HepG2 (cell line): Measurements from ENCODE around the gene RNPEPL1. TPM values are rescaled to one million over a fixed set of nuclear protein-coding genes. Genes with fewer than 3 reads are reported as not detected.

ENCODE experiments used
- CREB1 ChIP-seq, 2 experiments: fragments of 450-650 bp in 1 of 2; IDR thresholded peaks; 2 replicates each; pipeline ENCODE4 v1.6.1; 2016 to 2017; ENCODE audit warnings: control low read depth in 1 of 2, mild to moderate bottlenecking in 1 of 2, missing compliant biosample characterization in 1 of 2, missing genetic modification characterization in 1 of 2
- DMAP1 ChIP-seq: IDR thresholded peaks from 2 replicates; pipeline ENCODE4 v1.6.1; 2016
- EED ChIP-seq: sonication (generic); formaldehyde crosslinking; IDR thresholded peaks from 2 replicates; pipeline ENCODE4 v1.5.0; 2020; ENCODE audit warnings: mild to moderate bottlenecking, missing genetic modification reagents
- GABPA ChIP-seq, 2 experiments: IDR thresholded peaks; 2 replicates each; pipeline ENCODE4 v1.6.1; 2011 to 2016; ENCODE audit warnings: low read depth in 2 of 2, low read length in 1 of 2, missing biosample characterization in 1 of 2, missing genetic modification characterization in 1 of 2
- GATAD1 ChIP-seq: IDR thresholded peaks from 2 replicates; pipeline ENCODE4 v1.6.1; 2016; ENCODE audit warnings: missing genetic modification reagents, missing compliant biosample characterization
- KDM5B ChIP-seq: sonication (generic); formaldehyde crosslinking; IDR thresholded peaks from 2 replicates; pipeline ENCODE4 v1.4.0; 2020; ENCODE audit warnings: missing genetic modification reagents, mild to moderate bottlenecking, borderline replicate concordance
- LCORL ChIP-seq, 2 experiments: fragments of 450-650 bp in 1 of 2; sonication (generic) in 1 of 2; formaldehyde crosslinking in 1 of 2; IDR thresholded peaks; 2 replicates each; pipeline versions ENCODE4 v1.5.0 to v1.6.1; 2017 to 2020; ENCODE audit warnings: antibody characterized with exemption in 1 of 2, missing genetic modification reagents in 1 of 2
- MBD4 ChIP-seq: IDR thresholded peaks from 2 replicates; pipeline ENCODE4 v1.6.1; 2012; ENCODE audit warnings: low read length, inconsistent platforms, borderline replicate concordance
- MXD4 ChIP-seq: IDR thresholded peaks from 2 replicates; pipeline ENCODE4 v1.6.1; 2016; ENCODE audit warnings: mild to moderate bottlenecking, missing biosample characterization, missing genetic modification reagents
- NFRKB ChIP-seq: fragments of 450-650 bp; IDR thresholded peaks from 2 replicates; pipeline ENCODE4 v1.6.1; 2017
- RAD51 ChIP-seq: fragments of 450-650 bp; IDR thresholded peaks from 2 replicates; pipeline ENCODE4 v1.6.1; 2016; ENCODE audit warnings: borderline replicate concordance
- RBFOX2 ChIP-seq: fragments of 200-400 bp; formaldehyde crosslinking; IDR thresholded peaks from 2 replicates; pipeline ENCODE4 v1.6.1; 2017; ENCODE audit warnings: low read depth, mild to moderate bottlenecking, low read length
- SPEN ChIP-seq: sonication (generic); formaldehyde crosslinking; IDR thresholded peaks from 2 replicates; pipeline ENCODE4 v1.5.1; 2020; ENCODE audit warnings: low read depth, mild to moderate bottlenecking, missing genetic modification reagents
- ZBTB8A ChIP-seq: sonication (generic); formaldehyde crosslinking; IDR thresholded peaks from 2 replicates; pipeline ENCODE4 v1.4.0; 2020; ENCODE audit warnings: mild to moderate bottlenecking, low read depth, missing genetic modification reagents, borderline replicate concordance
- ZMYM3 ChIP-seq: sonication (generic); formaldehyde crosslinking; IDR thresholded peaks from 2 replicates; pipeline ENCODE4 v1.5.1; 2020; ENCODE audit warnings: mild to moderate bottlenecking, missing genetic modification reagents
- ZNF143 ChIP-seq: sonication (generic); formaldehyde crosslinking; IDR thresholded peaks from 2 replicates; pipeline ENCODE4 v1.4.0; 2020; ENCODE audit warnings: missing genetic modification reagents
- ZNF253 ChIP-seq: sonication (generic); formaldehyde crosslinking; IDR thresholded peaks from 2 replicates; pipeline ENCODE4 v1.8.0; 2022; ENCODE audit warnings: mild to moderate bottlenecking, missing genetic modification reagents, borderline replicate concordance
- ZNF703 ChIP-seq: sonication (generic); formaldehyde crosslinking; IDR thresholded peaks from 2 replicates; pipeline ENCODE4 v1.5.1; 2020; ENCODE audit warnings: missing genetic modification reagents, mild to moderate bottlenecking, moderate library complexity, borderline replicate concordance
- ZNF737 ChIP-seq: sonication (generic); formaldehyde crosslinking; IDR thresholded peaks from 2 replicates; pipeline ENCODE4 v1.5.0; 2020; ENCODE audit warnings: missing genetic modification reagents, mild to moderate bottlenecking, borderline replicate concordance
- polyA plus RNA-seq, 8 experiments: library from polyadenylated mRNA; depleted of rRNA in 3 of 8; stranded (reverse) in 7 of 8; unstranded in 1 of 8; fragments of >200 nt; fragmentation: Illumina TruSeq in 4 of 8; extraction: Trizol in 4 of 8; gene quantifications; 2 replicates each; pipeline versions ENCODE4 v1.2.1 to v1.2.3, GENCODE V29; 2011 to 2016; ENCODE audit warnings: low read depth in 4 of 8, missing spikeins in 1 of 8, mixed read lengths in 1 of 8; ENCODE audit not compliant: insufficient read depth in 1 of 8
- total RNA-seq, 5 experiments: library from RNA; depleted of rRNA; stranded (reverse); fragments of >200 nt; fragmentation: Illumina TruSeq; extraction: Trizol; gene quantifications; 2 replicates each; pipeline ENCODE4 v1.2.3, GENCODE V29; 2016; ENCODE audit warnings: low read depth in 1 of 5
- TF ChIP-seq, protein P1 (sequence below): sonication (generic); formaldehyde crosslinking; IDR thresholded peaks from 2 replicates; pipeline ENCODE4 v1.8.0; 2023; ENCODE audit warnings: mild to moderate bottlenecking, missing genetic modification reagents
- TF ChIP-seq, protein P2 (sequence below): sonication (generic); formaldehyde crosslinking; IDR thresholded peaks from 2 replicates; pipeline ENCODE4 v1.5.0; 2020; ENCODE audit warnings: missing genetic modification reagents
- TF ChIP-seq, protein P3 (sequence below): sonication (generic); formaldehyde crosslinking; IDR thresholded peaks from 2 replicates; pipeline ENCODE4 v1.4.0; 2020; ENCODE audit warnings: mild to moderate bottlenecking, missing genetic modification reagents
- TF ChIP-seq, protein P4 (sequence below): sonication (generic); formaldehyde crosslinking; IDR thresholded peaks from 2 replicates; pipeline ENCODE4 v1.4.0; 2020; ENCODE audit warnings: missing genetic modification reagents, borderline replicate concordance

The RNPEPL1 gene
- total and polyA plus RNA-seq, 2 of the 13 experiments (the other 11 are each of a cell fraction or from before 2014, with no cell fraction given) = 13.0 to 18.0 TPM

DNA sequence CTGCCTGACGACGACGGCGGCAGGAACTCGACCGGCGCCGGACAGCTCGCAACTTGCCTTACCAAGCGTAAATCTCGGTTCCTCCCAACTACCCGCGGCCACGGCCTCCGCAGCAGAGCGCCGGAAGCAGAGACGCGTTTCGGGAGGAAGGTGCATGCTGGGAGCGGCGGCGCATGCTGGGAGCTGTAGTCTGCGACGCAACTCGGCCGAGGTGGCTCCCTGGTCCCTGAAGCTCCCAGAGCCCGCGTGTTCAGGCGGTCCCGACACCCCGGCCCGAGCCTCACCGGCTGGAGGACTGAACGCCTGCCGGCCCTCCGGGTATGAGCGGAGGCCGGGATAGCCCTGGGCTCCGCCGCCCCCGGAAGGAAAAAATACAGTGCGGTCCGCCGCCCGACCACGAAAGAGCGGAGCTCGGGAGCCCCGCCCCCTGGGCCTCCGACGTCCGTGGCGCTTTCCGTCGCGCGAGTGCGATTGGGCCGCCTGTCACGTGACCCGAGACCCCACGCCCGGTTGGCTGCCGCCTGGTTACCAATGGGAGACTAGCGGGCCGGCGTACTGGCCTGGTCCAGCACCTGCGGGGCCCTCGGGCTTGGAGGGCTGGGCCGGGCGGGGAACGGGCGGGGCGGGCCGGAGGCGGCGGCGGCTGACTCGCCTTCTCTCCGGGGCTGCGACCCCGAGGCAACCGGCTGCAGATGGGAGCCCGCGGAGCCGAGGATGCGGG lies 18.1 kb downstream of the RNPEPL1 start, which contains the start of gene CAPN10 (continued):
- TF ChIP-seq, protein P1, sequence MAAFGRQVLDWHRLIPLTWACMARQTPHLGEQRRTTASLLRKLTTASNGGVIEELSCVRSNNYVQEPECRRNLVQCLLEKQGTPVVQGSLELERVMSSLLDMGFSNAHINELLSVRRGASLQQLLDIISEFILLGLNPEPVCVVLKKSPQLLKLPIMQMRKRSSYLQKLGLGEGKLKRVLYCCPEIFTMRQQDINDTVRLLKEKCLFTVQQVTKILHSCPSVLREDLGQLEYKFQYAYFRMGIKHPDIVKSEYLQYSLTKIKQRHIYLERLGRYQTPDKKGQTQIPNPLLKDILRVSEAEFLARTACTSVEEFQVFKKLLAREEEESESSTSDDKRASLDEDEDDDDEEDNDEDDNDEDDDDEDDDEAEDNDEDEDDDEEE (CRISPR knock-in tag) = peak; percentile 56; the same call in 1 of the 2 replicates
- peak; percentile 2; the same call in 1 of the 2 replicates for TF ChIP-seq EED (CRISPR knock-in tag)
- TF ChIP-seq, protein P2, sequence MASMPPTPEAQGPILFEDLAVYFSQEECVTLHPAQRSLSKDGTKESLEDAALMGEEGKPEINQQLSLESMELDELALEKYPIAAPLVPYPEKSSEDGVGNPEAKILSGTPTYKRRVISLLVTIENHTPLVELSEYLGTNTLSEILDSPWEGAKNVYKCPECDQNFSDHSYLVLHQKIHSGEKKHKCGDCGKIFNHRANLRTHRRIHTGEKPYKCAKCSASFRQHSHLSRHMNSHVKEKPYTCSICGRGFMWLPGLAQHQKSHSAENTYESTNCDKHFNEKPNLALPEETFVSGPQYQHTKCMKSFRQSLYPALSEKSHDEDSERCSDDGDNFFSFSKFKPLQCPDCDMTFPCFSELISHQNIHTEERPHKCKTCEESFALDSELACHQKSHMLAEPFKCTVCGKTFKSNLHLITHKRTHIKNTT (CRISPR knock-in tag) = peak; percentile 98; the same call in 1 of the 2 replicates
- TF ChIP-seq NFRKB = no peak
- TF ChIP-seq ZMYM3 = no peak
- TF ChIP-seq ZNF703 = no peak
- TF ChIP-seq SPEN (CRISPR knock-in tag) = peak; percentile 92
- TF ChIP-seq CREB1 (IDR thresholded peaks at IDR 0.05) = peak; percentile 81
- peak; percentile 92 for TF ChIP-seq CREB1 (CRISPR knock-in tag; IDR thresholded peaks at IDR 0.05)
- no peak for TF ChIP-seq GABPA (IDR thresholded peaks at IDR 0.05; ENCODE audit: low read depth, low read length)
- peak; percentile 97 for TF ChIP-seq GABPA (CRISPR knock-in tag; IDR thresholded peaks at IDR 0.05; ENCODE audit: low read depth)
- TF ChIP-seq DMAP1 (CRISPR knock-in tag) = peak; percentile 70; the same call in 1 of the 2 replicates
- TF ChIP-seq ZNF143 (CRISPR knock-in tag) = peak; percentile 100
- TF ChIP-seq KDM5B (CRISPR knock-in tag) = peak; percentile 66
- peak; percentile 98 for TF ChIP-seq RBFOX2
- peak; percentile 99 for TF ChIP-seq GATAD1 (CRISPR knock-in tag)
- peak; percentile 36; the same call in 1 of the 2 replicates for TF ChIP-seq ZNF253 (CRISPR knock-in tag)
- peak; percentile 65 for TF ChIP-seq MXD4 (CRISPR knock-in tag)
- no peak for TF ChIP-seq MBD4
- TF ChIP-seq, protein P3, sequence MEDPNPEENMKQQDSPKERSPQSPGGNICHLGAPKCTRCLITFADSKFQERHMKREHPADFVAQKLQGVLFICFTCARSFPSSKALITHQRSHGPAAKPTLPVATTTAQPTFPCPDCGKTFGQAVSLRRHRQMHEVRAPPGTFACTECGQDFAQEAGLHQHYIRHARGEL (CRISPR knock-in tag) = no peak
- TF ChIP-seq, protein P4, sequence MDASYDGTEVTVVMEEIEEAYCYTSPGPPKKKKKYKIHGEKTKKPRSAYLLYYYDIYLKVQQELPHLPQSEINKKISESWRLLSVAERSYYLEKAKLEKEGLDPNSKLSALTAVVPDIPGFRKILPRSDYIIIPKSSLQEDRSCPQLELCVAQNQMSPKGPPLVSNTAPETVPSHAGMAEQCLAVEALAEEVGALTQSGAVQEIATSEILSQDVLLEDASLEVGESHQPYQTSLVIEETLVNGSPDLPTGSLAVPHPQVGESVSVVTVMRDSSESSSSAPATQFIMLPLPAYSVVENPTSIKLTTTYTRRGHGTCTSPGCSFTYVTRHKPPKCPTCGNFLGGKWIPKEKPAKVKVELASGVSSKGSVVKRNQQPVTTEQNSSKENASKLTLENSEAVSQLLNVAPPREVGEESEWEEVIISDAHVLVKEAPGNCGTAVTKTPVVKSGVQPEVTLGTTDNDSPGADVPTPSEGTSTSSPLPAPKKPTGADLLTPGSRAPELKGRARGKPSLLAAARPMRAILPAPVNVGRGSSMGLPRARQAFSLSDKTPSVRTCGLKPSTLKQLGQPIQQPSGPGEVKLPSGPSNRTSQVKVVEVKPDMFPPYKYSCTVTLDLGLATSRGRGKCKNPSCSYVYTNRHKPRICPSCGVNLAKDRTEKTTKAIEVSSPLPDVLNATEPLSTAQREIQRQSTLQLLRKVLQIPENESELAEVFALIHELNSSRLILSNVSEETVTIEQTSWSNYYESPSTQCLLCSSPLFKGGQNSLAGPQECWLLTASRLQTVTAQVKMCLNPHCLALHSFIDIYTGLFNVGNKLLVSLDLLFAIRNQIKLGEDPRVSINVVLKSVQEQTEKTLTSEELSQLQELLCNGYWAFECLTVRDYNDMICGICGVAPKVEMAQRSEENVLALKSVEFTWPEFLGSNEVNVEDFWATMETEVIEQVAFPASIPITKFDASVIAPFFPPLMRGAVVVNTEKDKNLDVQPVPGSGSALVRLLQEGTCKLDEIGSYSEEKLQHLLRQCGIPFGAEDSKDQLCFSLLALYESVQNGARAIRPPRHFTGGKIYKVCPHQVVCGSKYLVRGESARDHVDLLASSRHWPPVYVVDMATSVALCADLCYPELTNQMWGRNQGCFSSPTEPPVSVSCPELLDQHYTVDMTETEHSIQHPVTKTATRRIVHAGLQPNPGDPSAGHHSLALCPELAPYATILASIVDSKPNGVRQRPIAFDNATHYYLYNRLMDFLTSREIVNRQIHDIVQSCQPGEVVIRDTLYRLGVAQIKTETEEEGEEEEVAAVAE (CRISPR knock-in tag) = peak; percentile 82; the same call in 1 of the 2 replicates
- TF ChIP-seq ZBTB8A (CRISPR knock-in tag) = peak; percentile 73; the same call in 1 of the 2 replicates
- peak; percentile 81; the same call in 1 of the 2 replicates for TF ChIP-seq LCORL (IDR thresholded peaks at IDR 0.05)
- peak; percentile 75 for TF ChIP-seq LCORL (CRISPR knock-in tag; IDR thresholded peaks at IDR 0.05)
- TF ChIP-seq ZNF737 (CRISPR knock-in tag) = 0 out of 2 replicates have a peak, but pooled peaks have one; percentile 60
- peak; percentile 98 for TF ChIP-seq RAD51
